IMR-90 (cell line): ENCODE results near the gene CAT. TPM values are rescaled to one million over a fixed set of nuclear protein-coding genes. Genes with fewer than 3 reads are reported as not detected.

Experiments used
- ATAC-seq: fragments of 200-7000 bp; cut with Tn5 transposase; 2 replicates; pipeline ENCODE4 v1.9.1; 2020; ENCODE audit warnings: low read depth, mild to moderate bottlenecking, moderate library complexity
- BruUV-seq: library from RNA; stranded (reverse); fragments of 400-500 nt; replicated peaks from 2 replicates; lab custom pipeline; 2021; lab: Mats Ljungman, UMichigan
- CTCF ChIA-PET: fragments of 300-600 bp; formaldehyde crosslinking; extraction: SDS; loops from one replicate; lab custom pipeline; 2021; ENCODE audit warnings: antibody characterized with exemption; lab: Yijun Ruan, JAX
- POLR2A ChIA-PET: fragments of 300-600 bp; sonication (Branson Sonifier 250); formaldehyde crosslinking; loops from one replicate; lab custom pipeline; 2022; ENCODE audit warnings: antibody characterized with exemption; ENCODE audit not compliant: unreplicated experiment; lab: Charles Lee
- DNase-seq: peaks from one replicate; pipeline ENCODE4 v3.0.0; 2013
- H2AFZ ChIP-seq: replicated peaks from 2 replicates; pipeline ENCODE3; 2013; ENCODE audit warnings: low read length, mild to moderate bottlenecking; ENCODE audit not compliant: poor library complexity
- H2AK5ac ChIP-seq: 2 replicates; pipeline ENCODE4 v1.6.1; 2013; ENCODE audit warnings: low read depth, low read length, inconsistent platforms
- H2AK9ac ChIP-seq: replicated peaks from 2 replicates; pipeline ENCODE3; 2013; ENCODE audit warnings: mild to moderate bottlenecking, low read depth, low read length, moderate library complexity; ENCODE audit not compliant: poor library complexity
- H2BK120ac ChIP-seq: 2 replicates; pipeline ENCODE4 v1.6.1; 2013; ENCODE audit warnings: low read depth, low read length, inconsistent platforms
- H2BK15ac ChIP-seq: 3 replicates; pipeline ENCODE4 v1.6.1; 2013; ENCODE audit warnings: low read depth, low read length, inconsistent platforms
- H2BK20ac ChIP-seq: 2 replicates; pipeline ENCODE4 v1.6.1; 2013; ENCODE audit warnings: low read depth, mild to moderate bottlenecking, inconsistent platforms, low read length, moderate library complexity
- H2BK5ac ChIP-seq: 2 replicates; pipeline ENCODE4 v1.6.1; 2013; ENCODE audit warnings: mild to moderate bottlenecking, low read depth, low read length, inconsistent platforms; ENCODE audit not compliant: poor library complexity, severe bottlenecking
- H3K14ac ChIP-seq: replicated peaks from 2 replicates; pipeline ENCODE4 v1.6.1; 2013; ENCODE audit warnings: low read depth, low read length, inconsistent platforms
- H3K18ac ChIP-seq: 2 replicates; pipeline ENCODE4 v1.6.1; 2013; ENCODE audit warnings: low read depth, low read length, control low read depth
- H3K23ac ChIP-seq: 2 replicates; pipeline ENCODE4 v1.6.1; 2013; ENCODE audit warnings: low read depth, low read length, inconsistent platforms
- H3K27ac ChIP-seq: 2 replicates; pipeline ENCODE4 v1.5.1; 2013; ENCODE audit warnings: mild to moderate bottlenecking, control low read depth, low read length; ENCODE audit not compliant: insufficient read depth
- H3K27me3 ChIP-seq: 2 replicates; pipeline ENCODE4 v1.6.1; 2013; ENCODE audit warnings: low read length; ENCODE audit not compliant: control insufficient read depth, insufficient read depth
- H3K36me3 ChIP-seq: 2 replicates; pipeline ENCODE4 v1.6.1; 2013; ENCODE audit warnings: low read length, mixed read lengths; ENCODE audit not compliant: control insufficient read depth, insufficient read depth
- H3K4ac ChIP-seq: 2 replicates; pipeline ENCODE4 v1.6.1; 2013; ENCODE audit warnings: low read depth, low read length, inconsistent platforms
- H3K4me1 ChIP-seq: 2 replicates; pipeline ENCODE4 v1.6.1; 2013; ENCODE audit warnings: low read length, mixed read lengths; ENCODE audit not compliant: control insufficient read depth, insufficient read depth
- H3K4me2 ChIP-seq: 2 replicates; pipeline ENCODE4 v1.6.1; 2013; ENCODE audit warnings: low read depth, mild to moderate bottlenecking, control low read depth, low read length, moderate library complexity
- H3K4me3 ChIP-seq: 2 replicates; pipeline ENCODE4 v1.5.1; 2013; ENCODE audit warnings: low read depth, mild to moderate bottlenecking, control low read depth, low read length, moderate library complexity; ENCODE audit not compliant: insufficient read depth
- H3K56ac ChIP-seq: 2 replicates; pipeline ENCODE4 v1.6.1; 2013; ENCODE audit warnings: low read length, inconsistent platforms; ENCODE audit not compliant: insufficient read depth; ENCODE audit errors: extremely low read depth
- H3K79me1 ChIP-seq, 2 experiments: 2 replicates each; pipeline ENCODE4 v1.6.1; 2013; ENCODE audit warnings: low read length in 2 of 2, inconsistent platforms in 1 of 2, low read depth in 1 of 2
- H3K9ac ChIP-seq: 2 replicates; pipeline ENCODE4 v1.6.1; 2013; ENCODE audit warnings: low read depth, low read length, control low read depth
- H3K9me1 ChIP-seq: 2 replicates; pipeline ENCODE4 v1.6.1; 2013; ENCODE audit warnings: low read length, inconsistent platforms; ENCODE audit not compliant: insufficient read depth
- H3K9me3 ChIP-seq: 2 replicates; pipeline ENCODE4 v1.6.1; 2013; ENCODE audit warnings: low read length; ENCODE audit not compliant: control insufficient read depth, insufficient read depth
- H4K20me1 ChIP-seq: 2 replicates; pipeline ENCODE4 v1.6.1; 2013; ENCODE audit warnings: low read length, inconsistent platforms; ENCODE audit not compliant: insufficient read depth
- H4K5ac ChIP-seq: 2 replicates; pipeline ENCODE4 v1.6.1; 2013; ENCODE audit warnings: mild to moderate bottlenecking, low read depth, low read length, control low read depth
- H4K8ac ChIP-seq, 2 experiments: 2 replicates each; pipeline ENCODE4 v1.6.1; 2013; ENCODE audit warnings: low read depth in 2 of 2, low read length in 2 of 2, control low read depth in 1 of 2, inconsistent platforms in 1 of 2
- H4K91ac ChIP-seq: 2 replicates; pipeline ENCODE4 v1.6.1; 2013; ENCODE audit warnings: low read depth, low read length, inconsistent platforms; ENCODE audit not compliant: insufficient read depth
- BHLHE40 ChIP-seq: fragments of 150-350 bp; IDR thresholded peaks from 2 replicates; pipeline ENCODE4 v1.6.1; 2016; ENCODE audit warnings: mild to moderate bottlenecking, low read depth, low read length
- CEBPB ChIP-seq: IDR thresholded peaks from 2 replicates; pipeline ENCODE4 v1.6.1; 2012; ENCODE audit warnings: low read depth, low read length, improper control_type of control experiment
- CHD1 ChIP-seq: IDR thresholded peaks from 2 replicates; pipeline ENCODE4 v1.6.1; 2012; ENCODE audit warnings: low read depth, low read length, improper control_type of control experiment
- FOS ChIP-seq: fragments of 150-350 bp; IDR thresholded peaks from 2 replicates; pipeline ENCODE4 v1.6.1; 2016; ENCODE audit warnings: low read depth, low read length
- MAFK ChIP-seq: IDR thresholded peaks from 2 replicates; pipeline ENCODE4 v1.6.1; 2012; ENCODE audit warnings: low read depth, low read length, improper control_type of control experiment
- MAZ ChIP-seq: IDR thresholded peaks from 2 replicates; pipeline ENCODE4 v1.6.1; 2012; ENCODE audit warnings: low read depth, mild to moderate bottlenecking, low read length, improper control_type of control experiment, moderate library complexity, borderline replicate concordance
- MXI1 ChIP-seq: IDR thresholded peaks from 2 replicates; pipeline ENCODE4 v1.6.1; 2012; ENCODE audit warnings: low read depth, mild to moderate bottlenecking, low read length, moderate library complexity, borderline replicate concordance
- NFE2L2 ChIP-seq: fragments of 150-350 bp; IDR thresholded peaks from 2 replicates; pipeline ENCODE4 v1.6.1; 2016; ENCODE audit warnings: low read depth, mild to moderate bottlenecking, low read length
- POLR2A ChIP-seq: IDR thresholded peaks from 2 replicates; pipeline ENCODE4 v1.6.1; 2012; ENCODE audit warnings: mild to moderate bottlenecking, low read depth, low read length
- RAD21 ChIP-seq: IDR thresholded peaks from 2 replicates; pipeline ENCODE4 v1.6.1; 2012; ENCODE audit warnings: low read length, improper control_type of control experiment
- RCOR1 ChIP-seq: IDR thresholded peaks from 2 replicates; pipeline ENCODE4 v1.6.1; 2012; ENCODE audit warnings: mild to moderate bottlenecking, low read length, improper control_type of control experiment; ENCODE audit not compliant: insufficient replicate concordance
- RFX5 ChIP-seq: IDR thresholded peaks from 2 replicates; pipeline ENCODE4 v1.8.0; 2012; ENCODE audit warnings: low read depth, mild to moderate bottlenecking, low read length, moderate library complexity
- SMC3 ChIP-seq: fragments of 150-350 bp; IDR thresholded peaks from 2 replicates; pipeline ENCODE4 v1.6.1; 2016; ENCODE audit warnings: low read depth, mild to moderate bottlenecking, antibody characterized with exemption, low read length, moderate library complexity
- WGBS, 2 experiments: methylation state at CpG; one replicate each; pipeline versions ENCODE4 v1.1.5 to v1.1.7; 2013; ENCODE audit warnings: missing lambda C conversion rate in 2 of 2; ENCODE audit not compliant: insufficient read length in 1 of 2; ENCODE audit errors: extremely low coverage in 2 of 2; 5-methylcytosine and 5-hydroxymethylcytosine counted together
- dilution Hi-C: fragments of 300-500 bp; cut with HindIII; formaldehyde crosslinking; loops from one replicate; pipeline ENCODE4 v1.14.3; 2018; ENCODE audit warnings: low sequenced_read_pairs; ENCODE audit not compliant: unreplicated experiment
- in situ Hi-C: fragments of 300-500 bp; cut with MboI; formaldehyde crosslinking; loops from 3 replicates; pipeline ENCODE4 v1.14.3; 2019; ENCODE audit warnings: low sequenced_read_pairs, inconsistent platforms, mixed read lengths
- intact Hi-C: fragments of 100-400 bp; cut with micrococcal nuclease; formaldehyde crosslinking; loops from 2 replicates; pipeline ENCODE4 v1.10.0; 2022
- polyA plus RNA-seq, 3 experiments: library from polyadenylated mRNA; depleted of rRNA; stranded (reverse); fragments of >200 nt; gene quantifications; 2 replicates each; pipeline ENCODE4 v1.2.3, GENCODE V29; 2012; ENCODE audit warnings: low replicate concordance in 1 of 3
- total RNA-seq: library from RNA; depleted of rRNA; stranded (reverse); fragments of >200 nt; gene quantifications from 2 replicates; pipeline ENCODE4 v1.2.3, GENCODE V29; 2012
- TF ChIP-seq, protein P1 (sequence below): fragments of 150-350 bp; IDR thresholded peaks from 2 replicates; pipeline ENCODE4 v1.6.1; 2017; ENCODE audit warnings: mild to moderate bottlenecking, antibody characterized with exemption, low read length, low read depth
- TF ChIP-seq, protein P2 (sequence below): fragments of 150-350 bp; IDR thresholded peaks from 2 replicates; pipeline ENCODE4 v1.6.1; 2016; ENCODE audit warnings: low read depth, mild to moderate bottlenecking, low read length, moderate library complexity, borderline replicate concordance
- TF ChIP-seq, protein P3 (sequence below): conservative IDR thresholded peaks from 2 replicates; pipeline ENCODE4 v1.5.1; 2012; ENCODE audit warnings: mild to moderate bottlenecking, low read depth, low read length, improper control_type of control experiment

Gene CAT
- total and polyA plus RNA-seq, 2 of the 4 experiments (the other 2 are of a cell fraction), result 52.5 to 80.5 TPM

DNA sequence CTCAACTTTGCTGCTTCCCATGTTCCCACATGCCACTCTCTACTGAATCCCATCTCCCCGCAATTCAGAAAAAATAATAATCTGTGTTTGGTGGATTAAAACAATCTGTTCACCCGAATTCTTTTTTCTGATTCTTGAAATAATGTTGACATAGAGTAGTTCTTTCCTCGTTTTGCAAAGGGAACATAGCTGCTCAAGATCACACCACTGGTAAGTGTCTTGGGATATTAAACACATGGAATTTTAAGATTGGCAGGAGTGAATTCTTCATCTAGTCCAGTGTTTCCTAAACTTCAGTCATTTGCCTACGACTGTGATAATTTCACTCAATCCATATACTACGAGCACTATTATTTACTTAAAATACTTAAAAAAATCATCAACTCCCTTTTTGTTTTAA is 68.9 kb downstream of the CAT start:
- Histone ChIP-seq H3K56ac (no peak overlapping the region), H2AFZ (no peak overlapping the region), H3K27ac (no peak overlapping the region), H3K4ac (no peak overlapping the region), H3K79me1 (no peaks in the 10 kb centered on the region), H3K9ac (no peak overlapping the region), H3K4me1 (peaks cover 4% of the 10 kb centered on the region), H2BK15ac (no peak overlapping the region), H3K4me2 (no peak overlapping the region), H2BK20ac (no peak overlapping the region), H2AK5ac (no peak overlapping the region), H4K91ac (no peak overlapping the region), H3K18ac (no peak overlapping the region), H4K8ac (no peak overlapping the region), H3K14ac (no peak overlapping the region), H3K36me3 (no peaks in the 10 kb centered on the region), H2BK120ac (no peak overlapping the region), H2AK9ac (no peak overlapping the region), H4K20me1 (no peaks in the 10 kb centered on the region), H3K9me3 (no peaks in the 10 kb centered on the region), H3K9me1 (peaks cover 4% of the 10 kb centered on the region), H3K23ac (no peak overlapping the region), H4K5ac (no peak overlapping the region), H3K4me3 (no peak overlapping the region), H2BK5ac (no peak overlapping the region), H3K27me3 (no peaks in the 10 kb centered on the region; the same call in 1 of the 2 replicates)
- ChIA-PET CTCF (no interaction called here), POLR2A (no interaction called here)
- intact Hi-C loops (no loop called here), dilution Hi-C loops (no loop called here), in situ Hi-C loops (no loop called here)
- no peak for DNase-seq
- WGBS, 2 experiments, result 100% methylated on average over 1 of the region's 5 CpGs; no CpG with 5 or more reads in 1 of the 2 experiments
- no peak for ATAC-seq
- no TSS peak for BruUV-seq
- TF ChIP-seq NFE2L2, result no peak
- no peak for TF ChIP-seq RCOR1
- no peak for TF ChIP-seq RFX5
- no peak for TF ChIP-seq SMC3
- TF ChIP-seq, protein P1, sequence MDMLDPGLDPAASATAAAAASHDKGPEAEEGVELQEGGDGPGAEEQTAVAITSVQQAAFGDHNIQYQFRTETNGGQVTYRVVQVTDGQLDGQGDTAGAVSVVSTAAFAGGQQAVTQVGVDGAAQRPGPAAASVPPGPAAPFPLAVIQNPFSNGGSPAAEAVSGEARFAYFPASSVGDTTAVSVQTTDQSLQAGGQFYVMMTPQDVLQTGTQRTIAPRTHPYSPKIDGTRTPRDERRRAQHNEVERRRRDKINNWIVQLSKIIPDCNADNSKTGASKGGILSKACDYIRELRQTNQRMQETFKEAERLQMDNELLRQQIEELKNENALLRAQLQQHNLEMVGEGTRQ, result no peak
- TF ChIP-seq, protein P2, sequence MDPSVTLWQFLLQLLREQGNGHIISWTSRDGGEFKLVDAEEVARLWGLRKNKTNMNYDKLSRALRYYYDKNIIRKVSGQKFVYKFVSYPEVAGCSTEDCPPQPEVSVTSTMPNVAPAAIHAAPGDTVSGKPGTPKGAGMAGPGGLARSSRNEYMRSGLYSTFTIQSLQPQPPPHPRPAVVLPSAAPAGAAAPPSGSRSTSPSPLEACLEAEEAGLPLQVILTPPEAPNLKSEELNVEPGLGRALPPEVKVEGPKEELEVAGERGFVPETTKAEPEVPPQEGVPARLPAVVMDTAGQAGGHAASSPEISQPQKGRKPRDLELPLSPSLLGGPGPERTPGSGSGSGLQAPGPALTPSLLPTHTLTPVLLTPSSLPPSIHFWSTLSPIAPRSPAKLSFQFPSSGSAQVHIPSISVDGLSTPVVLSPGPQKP, result no peak
- TF ChIP-seq FOS, result no peak
- TF ChIP-seq CEBPB, result no peak
- no peak for TF ChIP-seq RAD21
- TF ChIP-seq MXI1, result no peak
- TF ChIP-seq CHD1, result no peak
- TF ChIP-seq, protein P3, sequence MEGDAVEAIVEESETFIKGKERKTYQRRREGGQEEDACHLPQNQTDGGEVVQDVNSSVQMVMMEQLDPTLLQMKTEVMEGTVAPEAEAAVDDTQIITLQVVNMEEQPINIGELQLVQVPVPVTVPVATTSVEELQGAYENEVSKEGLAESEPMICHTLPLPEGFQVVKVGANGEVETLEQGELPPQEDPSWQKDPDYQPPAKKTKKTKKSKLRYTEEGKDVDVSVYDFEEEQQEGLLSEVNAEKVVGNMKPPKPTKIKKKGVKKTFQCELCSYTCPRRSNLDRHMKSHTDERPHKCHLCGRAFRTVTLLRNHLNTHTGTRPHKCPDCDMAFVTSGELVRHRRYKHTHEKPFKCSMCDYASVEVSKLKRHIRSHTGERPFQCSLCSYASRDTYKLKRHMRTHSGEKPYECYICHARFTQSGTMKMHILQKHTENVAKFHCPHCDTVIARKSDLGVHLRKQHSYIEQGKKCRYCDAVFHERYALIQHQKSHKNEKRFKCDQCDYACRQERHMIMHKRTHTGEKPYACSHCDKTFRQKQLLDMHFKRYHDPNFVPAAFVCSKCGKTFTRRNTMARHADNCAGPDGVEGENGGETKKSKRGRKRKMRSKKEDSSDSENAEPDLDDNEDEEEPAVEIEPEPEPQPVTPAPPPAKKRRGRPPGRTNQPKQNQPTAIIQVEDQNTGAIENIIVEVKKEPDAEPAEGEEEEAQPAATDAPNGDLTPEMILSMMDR, result no peak
- no peak for TF ChIP-seq MAZ
- no peak for TF ChIP-seq POLR2A
- TF ChIP-seq BHLHE40, result no peak
- no peak for TF ChIP-seq MAFK
